GM19025 (cell line): ENCODE results near the gene CRYBG3.
"Not testable (repeated sequence)": the region's sequence is repeated elsewhere in the genome, so short reads cannot be mapped to it uniquely, and the experiment has no call there.

Experiments used
- ATAC-seq: cut with Tn5 transposase; IDR thresholded peaks from one replicate; pipeline ENCODE4 v1.9.1; 2021; ENCODE audit warnings: mild to moderate bottlenecking, low read depth, moderate library complexity; ENCODE audit not compliant: unreplicated experiment

CRYBG3 gene

GRCh38 chr3:97833184-97833583, 11.4 kb downstream of the CRYBG3 start:
- not testable (repeated sequence) for ATAC-seq

GRCh38 chr3:97835761-97836160, 13.9 kb downstream of the CRYBG3 start:
- ATAC-seq, result no peak

- ATAC-seq, result no peak
Measured at GRCh38 chr3:97838393-97838792, 16.6 kb downstream of the CRYBG3 start.

- no peak for ATAC-seq
Measured at GRCh38 chr3:97839944-97840343, 18.1 kb downstream of the CRYBG3 start.

- ATAC-seq, result no peak
Measured at GRCh38 chr3:97841304-97841703, 19.5 kb downstream of the CRYBG3 start.

- no peak for ATAC-seq
Measured at GRCh38 chr3:97841956-97842355, 20.1 kb downstream of the CRYBG3 start.

- ATAC-seq, result no peak
Measured at GRCh38 chr3:97848779-97849178, 27.0 kb downstream of the CRYBG3 start.

- no peak for ATAC-seq
Measured at GRCh38 chr3:97857401-97857800, 35.6 kb downstream of the CRYBG3 start.

GRCh38 chr3:97860364-97860763, 38.6 kb downstream of the CRYBG3 start:
- ATAC-seq, result no peak

- ATAC-seq, result no peak
Measured at GRCh38 chr3:97862582-97862981, 40.8 kb downstream of the CRYBG3 start.

- no peak for ATAC-seq
Measured at GRCh38 chr3:97863031-97863430, 41.2 kb downstream of the CRYBG3 start.

GRCh38 chr3:97863775-97864174, 42.0 kb downstream of the CRYBG3 start:
- ATAC-seq, result no peak

GRCh38 chr3:97871186-97871585, 49.4 kb downstream of the CRYBG3 start:
- no peak for ATAC-seq

GRCh38 chr3:97871801-97872524, 50.2 kb downstream of the CRYBG3 start:
- no peak for ATAC-seq

GRCh38 chr3:97872525-97873042, 50.8 kb downstream of the CRYBG3 start:
- ATAC-seq, result no peak

- ATAC-seq, result no peak
Measured at GRCh38 chr3:97880267-97880666, 58.5 kb downstream of the CRYBG3 start.

GRCh38 chr3:97882975-97883598, 61.3 kb downstream of the CRYBG3 start:
- ATAC-seq, result no peak

- no peak for ATAC-seq
Measured at GRCh38 chr3:97883736-97884135, 61.9 kb downstream of the CRYBG3 start.

- ATAC-seq, result no peak
Measured at GRCh38 chr3:97884586-97885123, 62.8 kb downstream of the CRYBG3 start.

- no peak for ATAC-seq
Measured at GRCh38 chr3:97885931-97886824, 64.4 kb downstream of the CRYBG3 start.

- no peak for ATAC-seq
Measured at GRCh38 chr3:97889814-97890213, 68.0 kb downstream of the CRYBG3 start.
